AML-193 (cell line): ENCODE data around the gene BCAS3.
"Not testable (repeated sequence)": the region's sequence is repeated elsewhere in the genome, so short reads cannot be mapped to it uniquely, and the experiment has no call there.

Experiments
- DNase-seq, 2 experiments: peaks; one replicate each; lab custom pipeline; 2025; lab: John Stamatoyannopoulos, UW

Gene BCAS3

DNA sequence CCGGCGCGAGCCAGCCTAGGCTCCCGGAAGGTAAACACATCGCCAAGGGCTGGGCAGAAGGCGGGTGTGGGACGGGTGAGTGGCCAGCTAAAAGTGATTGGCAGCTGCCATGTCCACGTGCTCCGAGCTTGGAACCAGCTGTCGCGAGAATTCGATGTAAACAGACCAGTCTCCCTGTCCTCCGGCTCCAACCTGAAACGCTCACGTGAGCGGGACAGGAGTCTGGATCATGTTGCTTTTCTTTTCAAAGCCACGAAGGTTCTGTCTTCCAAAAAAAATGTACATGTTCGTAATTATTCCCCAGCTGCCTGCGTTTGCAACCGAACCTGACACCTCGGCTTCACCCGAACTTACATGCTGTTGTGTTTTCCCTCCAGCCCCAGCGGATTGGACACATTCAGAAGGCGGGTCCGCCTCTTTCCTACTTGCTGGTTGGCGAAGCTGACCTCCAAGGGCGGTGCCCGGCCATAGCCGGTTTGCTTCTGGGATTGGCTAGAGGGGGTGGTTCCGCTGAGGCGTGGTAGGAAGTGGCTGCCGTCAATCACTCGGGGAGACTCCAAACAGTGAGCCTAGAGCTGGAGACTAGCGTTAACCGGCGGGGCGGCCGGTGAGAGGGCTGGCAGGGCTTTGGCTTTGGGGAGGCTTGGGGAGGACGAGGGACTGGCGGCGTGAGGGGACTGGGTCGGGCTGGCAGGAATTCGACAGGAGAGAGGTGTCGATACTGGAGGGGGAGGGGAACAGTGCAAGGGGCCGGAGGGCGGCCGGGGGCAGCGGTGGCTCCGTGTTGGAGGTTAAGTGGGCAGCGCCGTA, at the start of gene BCAS3:
BCAS3 (plus strand) TSS at position 544 of the 810 bp plus-strand sequence.
- peak; percentile 99 for DNase-seq

DNA sequence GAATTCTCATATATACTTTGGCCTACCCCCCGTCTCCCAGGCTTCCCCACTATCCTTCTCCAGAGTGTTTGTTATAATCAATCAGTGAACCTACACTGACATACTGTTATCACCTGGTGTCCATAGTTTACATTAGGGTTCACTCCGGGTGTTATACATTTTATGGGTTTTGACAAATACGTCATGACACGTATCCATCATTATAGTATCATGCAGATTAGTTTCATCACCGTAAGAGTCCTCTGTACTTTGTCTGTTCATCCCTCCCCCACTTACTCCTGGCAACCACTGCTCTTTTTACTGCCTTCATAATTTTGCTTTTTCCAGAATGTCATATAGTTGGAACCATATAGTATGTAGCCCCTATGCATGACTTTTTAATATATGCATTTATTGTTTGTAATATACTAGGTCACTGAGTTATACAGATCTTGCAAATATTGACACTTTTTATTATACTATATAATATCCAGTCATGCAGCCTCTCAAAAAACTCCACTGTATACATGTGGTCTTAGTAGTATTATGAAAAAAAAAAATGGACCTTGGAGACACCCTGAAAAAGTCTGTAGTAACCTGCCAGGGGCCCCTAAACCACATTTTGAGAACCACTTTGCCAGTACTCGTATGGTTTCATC, 49.3 kb upstream of the BCAS3 start:
- no peak for DNase-seq

DNA sequence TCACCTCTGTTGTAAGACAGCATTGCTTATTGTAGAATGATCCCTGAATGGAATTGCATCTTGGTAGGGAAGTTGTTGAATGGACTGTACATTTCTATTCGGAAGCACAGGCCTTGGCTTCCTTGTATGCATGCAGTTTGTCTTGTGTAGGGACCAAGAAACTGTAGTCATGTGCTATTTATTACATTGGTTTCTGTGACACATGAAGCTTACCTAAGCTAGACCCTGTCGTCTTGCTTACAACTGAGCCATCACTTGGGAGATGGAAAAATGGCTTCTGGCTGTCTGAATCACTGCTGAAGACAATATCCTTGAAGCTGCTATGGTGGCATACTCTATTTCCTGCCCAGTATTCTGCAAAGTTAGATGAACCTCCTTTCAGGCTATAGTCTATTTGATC, 48.5 kb upstream of the BCAS3 start:
- DNase-seq: no peak

DNA sequence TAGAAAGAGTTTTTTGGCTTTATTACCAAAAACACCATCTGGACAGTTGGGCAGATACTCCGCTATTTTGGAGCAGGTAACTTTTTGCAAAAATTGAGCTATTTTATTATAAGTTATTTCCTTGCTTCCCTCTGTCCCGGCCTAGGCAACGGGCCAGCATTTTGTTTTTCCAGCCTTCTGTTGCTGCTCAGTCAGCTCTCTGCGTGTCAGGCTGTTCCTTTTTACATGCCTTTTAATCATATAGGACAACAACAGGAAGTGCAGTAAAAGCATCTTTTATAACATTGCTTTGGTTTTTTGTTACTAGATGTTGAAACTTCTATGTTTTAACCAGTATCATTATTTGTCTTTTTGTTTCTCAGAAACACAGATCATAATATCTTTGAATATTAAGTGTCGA, 47.3 kb upstream of the BCAS3 start:
- no peak for DNase-seq

DNA sequence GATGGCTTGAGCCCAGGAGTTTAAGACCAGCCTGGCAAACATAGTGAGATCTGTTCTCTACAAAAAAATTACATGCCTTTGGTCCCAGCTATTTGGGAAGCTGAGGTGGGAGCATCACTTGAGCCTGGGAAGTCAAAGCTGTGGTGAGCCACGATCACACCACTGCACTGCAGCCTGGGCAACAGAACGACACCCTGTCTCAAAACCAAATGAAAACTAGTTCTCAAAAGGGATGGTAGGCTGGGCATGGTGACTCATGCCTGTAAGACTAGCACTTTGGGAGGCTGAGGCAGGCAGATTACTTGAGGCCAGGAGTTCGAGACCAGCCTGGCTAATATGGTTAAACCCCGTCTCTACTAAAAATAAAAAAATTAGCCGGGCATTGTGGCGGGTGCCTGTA, 46.5 kb upstream of the BCAS3 start:
- no peak for DNase-seq

DNA sequence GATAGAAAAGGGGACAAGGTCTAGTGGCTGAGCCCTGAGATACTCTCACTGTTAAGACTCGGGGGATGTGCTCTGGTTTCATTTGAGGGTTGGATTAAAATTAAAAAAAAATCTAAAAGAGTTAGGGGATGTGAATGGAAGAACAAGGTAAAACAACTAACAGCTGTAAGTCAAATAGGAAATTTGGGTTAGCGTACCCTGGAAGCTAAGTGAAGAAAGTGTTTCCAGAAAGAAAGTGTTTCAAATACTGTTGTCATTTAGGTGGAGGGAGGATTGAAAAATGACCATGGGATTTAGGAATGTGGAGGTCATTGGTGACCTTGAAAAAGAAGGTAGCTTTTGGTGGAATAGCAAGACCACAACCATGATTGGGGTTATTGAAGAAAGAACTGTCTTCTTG, 40.0 kb upstream of the BCAS3 start:
- DNase-seq: no peak

DNA sequence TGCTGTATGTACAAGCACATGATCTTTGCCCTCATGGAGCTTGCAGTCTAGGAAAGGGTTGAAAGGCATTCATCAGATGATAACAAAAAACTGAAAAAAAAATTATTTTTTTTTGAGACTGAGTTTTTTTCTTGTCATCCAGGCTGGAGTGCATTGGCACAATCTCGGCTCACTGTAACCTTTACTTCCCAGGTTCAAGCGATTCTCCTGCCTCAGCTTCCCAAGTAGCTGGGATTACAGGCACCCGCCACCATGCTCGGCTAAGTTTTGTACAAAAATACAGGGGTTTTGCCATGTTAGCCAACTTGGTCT, 38.7 kb upstream of the BCAS3 start:
- no peak for DNase-seq

DNA sequence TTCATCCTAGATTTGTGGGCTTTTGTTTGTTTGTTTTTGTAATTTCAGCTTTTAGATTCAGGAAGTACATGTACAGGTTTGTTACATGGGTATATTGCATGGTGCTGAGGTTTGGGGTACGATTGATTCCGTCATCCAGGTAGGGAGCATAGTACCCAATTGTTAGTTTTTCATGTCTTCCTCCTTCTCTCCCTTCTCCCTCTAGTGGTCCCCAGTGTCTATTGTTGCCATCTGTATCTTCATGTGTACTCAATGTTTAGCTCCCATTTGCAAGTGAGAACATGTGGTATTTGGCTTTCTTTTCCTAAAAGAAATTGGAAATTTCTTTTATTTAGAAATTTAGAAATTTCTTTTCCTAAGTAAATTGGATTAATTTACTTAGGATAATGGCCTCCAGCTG, 37.1 kb upstream of the BCAS3 start:
- DNase-seq: peak; percentile 18 to 33

DNA sequence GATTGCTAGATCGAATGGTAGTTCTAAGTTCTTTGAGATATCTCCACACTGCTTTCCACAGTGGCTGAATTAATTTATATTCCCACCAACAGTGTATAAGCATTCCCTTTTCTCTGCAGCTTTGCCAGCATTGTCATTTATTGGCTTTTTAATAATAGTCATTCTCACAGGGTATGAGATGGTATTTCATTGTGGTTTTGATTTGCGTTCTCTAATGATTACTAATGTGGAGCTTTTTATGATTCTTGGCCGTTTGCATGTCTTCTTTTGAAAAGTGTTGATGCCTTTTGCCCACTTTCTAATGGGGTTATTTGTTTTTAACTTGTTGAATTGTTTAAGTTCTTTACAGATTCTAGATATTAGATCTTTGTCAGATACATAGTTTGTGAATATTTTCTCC, 36.5 kb upstream of the BCAS3 start:
- DNase-seq: no peak

DNA sequence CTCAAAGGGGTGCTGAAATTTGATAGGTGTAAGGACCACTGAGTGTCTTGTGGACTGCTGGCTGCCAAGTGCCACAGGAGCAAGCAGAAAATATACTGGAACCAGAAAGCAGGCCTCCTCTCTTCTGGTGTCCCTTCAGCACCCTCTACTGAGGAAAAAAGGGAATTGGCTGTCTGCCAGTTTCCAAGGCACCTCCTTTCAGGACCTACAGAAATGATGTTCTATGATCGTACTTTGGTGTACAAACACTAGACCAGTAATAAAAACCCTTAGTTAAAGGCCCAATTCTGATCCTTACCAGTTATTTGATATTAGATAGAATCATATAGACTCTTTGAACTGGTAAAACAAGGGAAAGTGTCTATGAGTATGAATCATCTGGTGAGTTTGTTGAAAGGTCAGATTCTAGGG, 35.8 kb upstream of the BCAS3 start:
- DNase-seq: peak; percentile 76 to 81

DNA sequence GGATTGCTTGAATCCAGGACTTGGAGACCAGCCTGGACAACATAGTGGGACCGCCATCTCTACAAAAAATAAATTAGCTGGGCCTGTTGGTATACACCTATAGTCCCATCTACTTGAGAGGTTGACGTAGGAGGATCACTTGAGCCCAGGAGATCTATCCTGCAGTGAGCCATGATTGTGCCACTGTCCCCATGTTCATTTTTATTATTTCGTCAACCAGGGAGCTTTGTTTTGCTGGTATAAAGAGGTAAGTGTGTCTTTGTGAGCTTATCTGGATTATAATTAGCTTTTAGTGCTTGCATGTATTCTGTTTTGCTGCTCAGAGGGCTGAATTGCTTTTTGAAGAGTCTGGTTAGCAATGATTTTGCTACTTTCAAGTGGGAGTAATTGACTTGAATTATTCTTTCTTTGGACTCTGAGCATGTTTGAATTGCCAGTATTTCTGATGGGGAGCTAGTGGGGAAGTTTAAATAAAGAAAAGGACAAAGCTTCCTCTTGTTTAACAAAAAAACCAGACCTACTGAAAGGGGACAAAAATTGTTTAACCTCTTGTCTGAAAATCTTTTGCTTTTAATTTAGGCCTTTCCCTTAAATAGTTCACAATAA, 31.6 kb upstream of the BCAS3 start:
- no peak for DNase-seq

DNA sequence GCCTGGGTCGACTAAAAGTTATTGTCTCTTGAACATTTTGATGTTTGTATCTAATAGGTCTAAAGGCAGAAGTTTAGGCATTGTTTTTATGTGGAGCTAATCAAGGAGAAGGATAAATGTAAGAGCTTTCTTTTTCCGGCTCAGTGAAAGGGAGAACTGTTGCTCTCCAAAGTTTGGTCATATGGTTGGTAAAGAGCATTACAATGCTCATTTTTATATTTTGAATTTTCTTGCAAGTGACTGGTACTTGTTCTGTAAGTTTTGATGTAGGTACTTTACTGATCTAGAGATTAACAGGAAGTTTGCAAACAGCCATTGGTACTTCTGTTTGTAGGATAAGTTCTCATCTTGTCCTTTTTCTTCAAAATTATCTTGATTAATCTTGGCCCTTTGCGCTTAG, 30.9 kb upstream of the BCAS3 start:
- no peak for DNase-seq

DNA sequence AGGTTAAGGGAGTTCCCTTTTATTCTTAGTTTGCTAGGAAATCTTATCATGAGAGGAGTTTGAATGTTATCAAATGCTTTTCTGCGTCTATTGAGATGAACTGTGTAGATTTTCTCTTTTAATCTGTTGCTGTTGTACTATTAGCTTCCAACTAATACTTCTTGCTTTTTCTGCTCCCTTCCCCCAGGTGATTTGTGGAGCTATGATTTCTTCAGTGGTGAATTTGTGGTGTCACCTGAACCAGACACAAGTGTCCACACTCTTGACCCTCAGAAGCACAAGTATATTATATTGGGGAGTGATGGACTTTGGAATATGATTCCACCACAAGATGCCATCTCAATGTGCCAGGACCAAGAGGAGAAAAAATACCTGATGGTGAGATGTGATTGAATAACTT, 29.9 kb upstream of the BCAS3 start:
- DNase-seq: no peak

DNA sequence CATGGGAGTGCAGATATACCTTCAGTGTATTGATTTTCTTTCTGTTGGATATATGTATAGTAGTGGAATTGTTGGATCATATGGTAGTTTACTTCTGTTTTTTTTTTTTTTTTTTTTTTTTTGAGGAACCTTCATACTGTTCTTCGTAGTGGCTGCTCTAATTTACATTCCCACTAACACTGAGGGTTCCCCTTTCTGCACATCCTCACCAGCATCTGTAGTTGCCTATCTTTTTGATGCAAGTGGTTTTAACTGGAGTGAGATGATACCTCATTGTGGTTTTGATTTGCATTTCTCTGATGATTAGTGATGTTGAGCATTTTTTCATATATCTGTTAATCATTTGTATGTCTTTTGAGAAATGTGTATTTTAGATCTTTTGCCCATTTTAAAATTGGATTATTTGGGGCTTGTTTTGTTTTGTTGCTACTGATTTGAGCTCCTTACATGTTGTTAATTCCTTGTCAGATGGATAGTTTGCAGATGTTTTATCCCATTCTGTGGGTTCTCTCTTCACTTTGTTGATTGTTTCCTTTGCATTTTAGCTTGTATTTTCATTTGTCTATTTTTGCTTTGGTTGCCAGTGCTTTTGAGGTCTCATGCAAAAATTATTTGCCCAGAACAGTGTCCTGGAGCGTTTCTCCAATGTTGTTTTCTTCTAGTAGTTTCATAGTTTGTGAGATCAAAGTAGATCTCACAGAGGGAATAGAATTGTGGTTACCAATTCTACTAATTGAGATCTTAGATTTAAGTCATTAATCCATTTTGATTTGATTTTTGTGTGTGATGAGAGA, 25.0 kb upstream of the BCAS3 start:
- peak; percentile 37 to 49 for DNase-seq

DNA sequence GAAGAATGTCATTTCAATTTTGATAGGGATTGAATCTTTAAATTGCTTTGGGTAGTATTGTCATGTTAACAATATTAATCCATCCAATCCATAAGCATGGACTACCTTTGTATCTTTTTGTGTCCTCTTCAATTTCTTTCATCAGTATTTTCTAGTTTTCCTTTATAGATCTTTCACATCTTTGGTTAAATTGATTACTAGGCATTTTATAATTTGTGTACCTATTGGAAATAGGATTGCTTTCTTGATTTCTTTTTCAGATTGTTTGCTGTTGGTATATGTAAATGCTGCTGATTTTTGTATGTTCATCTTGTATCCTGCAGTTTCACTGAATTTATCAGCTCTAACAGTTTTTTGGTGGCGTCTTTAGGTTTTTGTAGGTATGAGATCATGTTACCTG, 24.1 kb upstream of the BCAS3 start:
- no peak for DNase-seq

DNA sequence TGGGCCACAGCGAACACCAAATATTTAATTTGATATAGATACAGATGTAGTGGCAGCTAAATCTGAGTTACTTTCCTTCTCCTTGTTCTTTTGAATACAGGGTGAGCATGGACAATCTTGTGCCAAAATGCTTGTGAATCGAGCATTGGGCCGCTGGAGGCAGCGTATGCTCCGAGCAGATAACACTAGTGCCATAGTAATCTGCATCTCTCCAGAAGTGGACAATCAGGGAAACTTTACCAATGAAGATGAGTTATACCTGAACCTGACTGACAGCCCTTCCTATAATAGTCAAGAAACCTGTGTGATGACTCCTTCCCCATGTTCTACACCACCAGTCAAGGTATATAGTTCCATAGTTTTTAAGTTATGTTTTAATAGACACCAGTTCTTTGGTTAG, 21.2 kb upstream of the BCAS3 start:
- DNase-seq: no peak

DNA sequence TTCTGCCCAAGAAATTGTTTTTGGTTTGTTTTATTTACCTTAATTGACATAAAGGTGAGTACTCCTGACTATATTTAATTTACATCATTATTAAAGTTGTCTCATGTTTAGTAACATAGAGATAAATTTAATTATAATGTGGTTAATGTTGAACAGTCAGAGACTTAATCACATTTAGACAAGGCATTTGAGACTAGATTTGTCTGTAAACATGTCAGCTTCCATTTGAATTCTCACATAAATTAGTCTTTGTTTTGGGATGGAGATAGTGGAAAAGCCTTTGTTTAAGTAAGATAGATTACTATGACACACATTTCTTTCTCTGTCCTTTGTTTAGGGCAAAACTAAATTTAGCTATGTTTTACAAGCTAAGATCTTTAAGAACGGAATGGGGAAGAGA, 18.5 kb upstream of the BCAS3 start:
- DNase-seq: no peak

DNA sequence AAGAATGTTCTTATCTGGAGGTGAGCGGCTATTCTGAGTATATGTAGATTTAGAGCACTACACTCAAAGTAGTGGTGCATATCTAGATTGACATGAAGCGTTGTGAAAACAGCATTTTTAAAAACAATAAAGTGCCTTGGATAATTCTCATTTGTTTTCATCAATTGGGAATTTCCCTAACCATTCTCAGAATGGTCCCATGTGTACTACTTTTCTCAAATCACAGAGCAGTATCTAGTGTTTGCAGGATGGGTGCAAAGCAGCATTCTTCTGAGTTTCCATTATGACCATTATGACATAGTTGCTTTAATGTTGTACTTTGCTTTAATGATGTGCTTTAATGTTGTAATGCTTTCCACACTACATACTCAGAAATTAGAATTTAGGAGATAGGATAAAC, 16.2 kb upstream of the BCAS3 start:
- DNase-seq: no peak

DNA sequence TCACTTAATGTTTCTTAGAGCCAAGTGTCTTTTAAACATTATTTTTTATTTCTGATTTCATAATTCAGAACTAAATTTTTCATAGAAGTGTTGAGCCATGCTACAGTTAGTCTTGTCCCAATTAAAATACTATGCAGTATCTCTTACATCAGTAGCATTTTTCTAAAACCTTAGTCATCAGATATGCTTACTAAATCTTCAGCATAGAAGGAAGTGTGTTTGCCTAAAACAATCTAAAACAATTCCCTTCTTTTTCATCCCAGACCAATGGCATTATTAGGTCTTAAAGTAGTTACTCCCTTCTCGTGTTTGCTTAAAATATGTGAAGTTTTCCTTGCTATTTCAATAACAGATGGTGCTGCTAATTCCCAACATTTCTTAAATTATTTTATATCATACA, 13.6 kb upstream of the BCAS3 start:
- no peak for DNase-seq

DNA sequence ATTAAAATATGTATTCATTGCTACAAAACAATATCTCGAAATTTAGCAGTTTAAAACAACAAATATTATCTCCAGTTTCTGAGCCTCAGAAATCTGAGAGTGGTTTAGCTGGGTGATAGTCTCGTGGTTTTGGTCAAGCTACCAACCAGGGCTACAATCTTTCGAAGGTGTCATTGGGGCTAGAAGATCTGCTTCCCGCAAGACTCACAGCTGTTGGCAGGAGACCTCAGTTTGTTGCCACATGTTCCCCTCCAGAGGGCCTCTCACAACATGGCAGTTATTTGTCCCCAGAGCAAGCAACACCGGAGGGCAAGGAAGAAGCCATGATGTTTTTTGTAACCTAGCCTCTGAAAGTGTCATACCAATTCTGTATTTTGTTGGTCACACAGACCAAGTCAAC, 12.0 kb upstream of the BCAS3 start:
- no peak for DNase-seq

DNA sequence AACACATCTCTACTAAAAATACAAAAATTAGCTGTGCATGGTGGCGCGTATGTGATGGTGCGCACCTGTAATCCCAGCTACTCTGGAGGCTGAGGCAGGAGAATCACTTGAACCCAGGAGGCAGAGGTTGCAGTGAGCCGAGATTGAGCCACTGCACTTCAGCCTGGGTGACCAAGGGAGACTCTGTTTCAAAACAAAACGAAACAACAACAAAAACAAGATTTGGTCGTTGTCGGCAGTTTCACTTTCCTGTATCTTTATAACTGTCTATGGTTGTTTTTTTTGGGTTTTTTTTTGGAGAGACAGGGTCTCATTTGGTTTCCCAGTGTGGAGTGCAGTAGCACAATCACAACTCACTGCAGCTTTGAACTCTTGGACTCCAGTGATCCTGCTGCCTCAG, 8.9 kb upstream of the BCAS3 start:
- not testable (repeated sequence) for DNase-seq

DNA sequence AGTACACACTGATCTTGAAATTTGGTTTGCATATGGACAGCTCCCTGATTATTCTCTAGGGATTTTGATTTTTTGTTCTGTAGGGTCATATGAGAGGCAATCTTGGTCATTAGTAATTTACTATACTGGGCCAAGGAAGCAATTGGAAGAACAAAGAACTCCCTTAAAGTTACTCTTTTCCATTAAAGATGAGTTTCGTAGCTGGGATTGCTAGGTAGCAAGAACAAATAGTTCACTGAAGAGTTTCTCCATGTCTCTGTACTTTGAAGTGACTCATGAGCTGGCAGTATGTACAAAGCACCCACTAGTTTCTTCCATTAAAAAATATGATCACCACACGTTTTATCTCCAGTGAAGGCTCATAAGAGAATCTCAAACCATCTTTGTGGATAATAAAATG, 6.2 kb upstream of the BCAS3 start:
- DNase-seq: no peak

DNA sequence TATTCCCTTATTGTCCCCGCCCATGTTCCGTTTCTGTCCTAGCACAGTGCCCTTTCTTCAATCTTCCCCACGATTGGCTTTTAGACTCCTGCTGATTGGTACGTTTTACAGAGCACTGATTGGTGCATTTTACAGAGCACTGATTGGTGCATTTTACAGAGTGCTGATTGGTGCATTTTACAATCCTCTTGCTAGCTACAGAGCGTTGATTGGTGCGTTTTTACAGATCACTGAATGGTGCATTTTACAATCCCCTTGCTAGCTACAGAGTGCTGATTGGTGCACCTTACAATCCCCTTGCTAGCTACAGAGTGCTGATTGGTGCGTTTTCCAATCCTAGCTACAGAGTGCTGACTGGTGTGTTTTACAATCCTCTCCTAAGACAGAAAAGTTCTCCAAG, 3.0 kb upstream of the BCAS3 start:
- DNase-seq: not testable (repeated sequence)
